Medulla oblongata (tissue), 1 donor: Measurements from ENCODE around the gene IL23A.

ENCODE experiments used
- DNase-seq: peaks from one replicate; pipeline ENCODE4 v3.0.0-alpha.2; 2015; ENCODE audit errors: extremely low spot score

IL23A gene

GRCh38 chr12:56361487-56362129 is 22.9 kb downstream of the IL23A start:
- DNase-seq = no peak

GRCh38 chr12:56362130-56363059 is 23.7 kb downstream of the IL23A start, which contains the start of gene APOF:
APOF (minus strand) TSS chr12:56362857; CDS start chr12:56362745, 112 bp downstream.
- DNase-seq = no peak

GRCh38 chr12:56366948-56367347 is 28.3 kb downstream of the IL23A start:
- DNase-seq = no peak

GRCh38 chr12:56373515-56373914 is 34.8 kb downstream of the IL23A start:
- no peak for DNase-seq

GRCh38 chr12:56374726-56375597 is 36.3 kb downstream of the IL23A start:
- no peak for DNase-seq

- DNase-seq = no peak
These were observed 37.1 kb downstream of the IL23A start for GRCh38 chr12:56375598-56376434.

GRCh38 chr12:56377310-56377988 is 38.8 kb downstream of the IL23A start:
- DNase-seq = no peak

- DNase-seq = no peak
These were observed 39.3 kb downstream of the IL23A start for GRCh38 chr12:56377989-56378316.

GRCh38 chr12:56382611-56383010 is 43.9 kb downstream of the IL23A start:
- DNase-seq = no peak

- no peak for DNase-seq
These were observed 47.2 kb downstream of the IL23A start for GRCh38 chr12:56385873-56386272.

GRCh38 chr12:56387152-56387736 is 48.6 kb downstream of the IL23A start:
- DNase-seq = no peak

- DNase-seq = no peak
These were observed 50.7 kb downstream of the IL23A start for GRCh38 chr12:56389412-56389811.
